NCI-H1694 treated with DMSO at 0.1 percent for 48 hours (cell line): ENCODE results near the gene DSG3.
"Not testable (repeated sequence)": the region's sequence is repeated elsewhere in the genome, so short reads cannot be mapped to it uniquely, and the experiment has no call there.

Source experiments
- DNase-seq: peaks from one replicate; lab custom pipeline; 2025; lab: John Stamatoyannopoulos, UW

Gene DSG3

DNA sequence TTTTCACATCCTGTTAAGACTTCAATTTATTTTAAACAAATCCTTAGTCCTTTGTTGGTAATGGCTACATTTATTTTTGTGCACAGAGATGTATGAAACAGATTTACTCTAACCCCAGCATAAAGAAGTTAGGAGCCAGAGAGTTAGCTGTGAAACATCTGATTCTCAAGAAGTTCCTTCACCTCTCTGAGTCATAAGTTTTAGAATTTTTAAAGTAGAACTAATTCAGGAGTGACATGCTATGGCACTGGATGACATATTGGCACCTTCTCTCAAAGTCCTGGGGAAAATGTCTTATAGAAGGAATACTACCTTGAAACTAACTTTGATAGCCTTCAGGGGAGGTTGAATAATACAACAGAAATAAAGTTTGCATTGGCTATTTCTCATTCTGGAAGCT, 44.0 kb downstream of the DSG3 start:
- DNase-seq = no peak

DNA sequence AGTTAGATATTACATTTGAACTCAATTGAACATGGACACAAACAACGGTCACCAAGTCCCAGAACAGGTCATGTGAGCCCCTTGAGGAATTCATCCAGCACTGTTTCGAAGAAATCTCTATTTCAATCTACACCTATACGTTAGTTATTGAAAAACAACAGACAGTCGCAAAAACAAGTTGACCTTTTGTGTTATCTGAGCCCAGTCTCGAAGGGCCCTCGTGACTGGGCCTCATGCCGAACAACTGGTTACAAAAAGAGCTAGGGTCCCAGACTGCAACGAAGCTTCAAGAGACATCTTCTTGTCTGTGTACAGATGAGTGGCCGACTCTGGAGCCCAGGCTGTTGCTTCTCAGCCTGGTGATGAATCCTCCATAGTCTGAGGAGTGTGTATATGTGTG, 45.1 kb downstream of the DSG3 start:
- no peak for DNase-seq

DNA sequence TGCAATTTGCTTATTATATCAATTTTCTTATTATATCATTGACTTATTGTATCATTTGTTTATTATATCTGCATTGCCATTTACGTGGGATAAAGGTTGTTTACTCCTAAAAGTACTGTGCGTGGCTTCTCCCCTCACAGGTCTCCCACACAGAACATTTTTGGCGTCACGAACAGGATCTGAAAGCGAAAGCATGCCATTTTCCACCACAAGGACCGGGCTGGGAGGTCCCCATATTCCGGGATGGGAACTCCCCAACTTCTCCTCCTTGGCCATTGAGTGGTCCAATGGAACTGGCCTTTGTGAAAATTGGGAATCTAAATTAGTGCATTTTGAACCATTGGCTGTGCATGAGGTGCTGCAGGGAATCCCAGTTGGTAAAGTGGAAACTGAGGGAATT, 45.6 kb downstream of the DSG3 start:
- no peak for DNase-seq

GRCh38 chr18:31493941-31494340, 46.4 kb downstream of the DSG3 start:
- no peak for DNase-seq

- not testable (repeated sequence) for DNase-seq
These were observed 47.2 kb downstream of the DSG3 start for GRCh38 chr18:31494705-31495244.

GRCh38 chr18:31497404-31497835, 49.9 kb downstream of the DSG3 start:
- DNase-seq = no peak

DNA sequence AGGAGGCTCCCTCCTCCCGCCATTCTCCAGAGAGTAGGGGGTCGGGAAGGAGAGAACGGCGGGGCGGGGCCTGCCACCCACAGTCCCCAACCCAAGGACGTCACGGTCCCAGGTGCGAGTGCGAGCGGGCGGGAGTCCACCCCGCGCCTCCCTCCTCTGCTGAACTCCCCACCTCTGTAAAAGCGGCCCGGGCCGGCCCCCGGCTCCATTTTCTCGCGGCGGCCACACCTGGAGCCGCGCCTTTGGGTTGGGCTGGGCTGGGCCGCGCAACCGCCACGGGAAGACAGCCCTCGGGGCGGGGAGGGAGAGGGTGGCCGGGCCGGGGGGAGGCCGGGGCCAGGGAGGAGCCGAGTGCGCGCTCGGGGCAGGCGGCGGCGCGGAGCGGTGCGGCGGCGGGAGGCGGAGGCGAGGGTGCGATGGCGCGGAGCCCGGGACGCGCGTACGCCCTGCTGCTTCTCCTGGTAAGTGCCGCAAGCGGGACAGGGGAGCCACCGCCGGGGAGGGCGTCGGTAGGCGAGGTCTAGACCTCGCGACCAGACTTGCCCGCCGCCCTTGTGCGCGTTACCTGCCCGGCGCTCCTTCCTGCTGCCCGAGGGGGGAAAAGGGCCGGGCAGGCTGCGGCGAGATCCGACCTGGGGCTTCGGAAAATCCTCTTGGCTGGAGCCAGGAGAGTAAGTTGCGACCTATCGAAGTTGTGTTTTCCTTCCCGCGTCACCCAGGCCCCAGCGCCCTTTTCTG, 50.5 kb downstream of the DSG3 start, which contains the start of gene DSG2:
Gene DSG2 (plus strand): TSS at position 342 of the 738 bp plus-strand sequence. CDS start 75 bp downstream, at position 417.
- DNase-seq = no peak

DNA sequence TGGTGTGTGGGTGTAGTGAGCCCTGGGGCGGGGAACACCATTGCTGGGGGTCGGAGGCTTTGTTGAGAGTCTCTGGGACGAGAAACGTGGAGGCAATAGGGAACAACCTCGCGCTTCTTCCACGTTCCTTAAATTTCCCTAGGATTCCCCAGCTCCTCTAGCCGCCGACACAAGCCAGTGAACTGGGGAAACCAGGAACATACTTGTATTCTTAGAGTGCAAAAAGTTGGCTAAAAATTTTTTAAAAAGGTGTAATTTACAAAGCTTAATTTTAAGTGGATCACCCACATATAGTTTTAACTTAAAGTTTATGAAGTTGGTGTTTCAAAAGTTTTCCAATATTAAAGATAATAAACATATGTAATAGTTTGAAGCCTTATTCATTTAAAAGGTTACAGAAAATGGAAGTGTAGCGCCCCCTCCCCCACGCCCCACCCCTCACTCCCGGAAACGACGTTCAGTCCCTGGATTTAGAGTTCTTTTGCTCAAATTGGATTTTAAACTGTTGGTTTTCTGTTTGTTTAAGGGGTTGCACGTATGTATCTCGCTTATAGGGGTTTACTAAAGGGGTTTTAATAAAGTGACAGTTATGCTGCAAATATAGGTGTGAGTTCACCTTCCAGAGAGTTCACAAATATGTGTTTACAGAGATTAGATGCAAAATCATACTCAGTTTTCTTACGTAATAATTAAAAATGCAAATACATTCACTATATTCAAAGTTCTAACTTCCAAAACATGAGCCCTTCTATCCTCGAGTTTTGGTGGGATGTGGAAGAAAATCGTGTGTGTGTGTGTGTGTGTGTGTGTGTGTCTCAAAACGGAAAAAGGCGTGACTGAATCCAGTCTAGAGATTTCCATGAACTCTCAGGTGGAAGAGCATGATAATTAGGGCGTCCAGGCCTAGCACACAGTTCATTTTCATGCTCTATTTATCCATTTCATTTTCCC, 51.3 kb downstream of the DSG3 start:
- DNase-seq = no peak

DNA sequence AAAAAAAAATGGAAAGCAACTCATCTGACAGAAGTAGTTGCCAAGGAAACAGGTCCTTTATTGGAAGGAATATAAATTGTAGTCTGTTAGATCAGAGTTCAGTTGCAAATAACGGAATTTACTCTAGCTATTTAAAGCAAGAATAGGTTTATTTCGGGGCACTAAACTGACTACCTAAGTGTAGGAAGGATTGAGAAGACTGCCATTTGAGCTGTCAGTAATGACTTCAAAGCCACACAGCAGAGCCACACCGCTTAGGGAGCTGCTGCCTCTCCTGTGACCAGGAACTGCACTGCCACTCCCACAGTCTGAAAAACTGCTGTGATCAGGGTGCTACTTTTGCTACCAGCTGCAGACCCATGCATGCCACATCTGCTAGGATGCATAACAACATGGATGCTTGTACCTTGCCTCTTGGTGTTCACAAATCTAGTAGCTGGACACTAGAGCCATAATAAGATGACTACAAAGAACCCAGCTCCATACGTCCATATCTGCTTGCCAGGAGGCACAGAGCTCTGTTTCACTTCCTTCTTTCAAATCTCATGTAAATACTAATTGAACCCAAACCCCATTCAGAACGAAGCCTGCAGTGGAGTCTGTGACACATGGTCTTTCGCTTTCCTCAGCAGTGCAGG, 52.6 kb downstream of the DSG3 start:
- no peak for DNase-seq

DNA sequence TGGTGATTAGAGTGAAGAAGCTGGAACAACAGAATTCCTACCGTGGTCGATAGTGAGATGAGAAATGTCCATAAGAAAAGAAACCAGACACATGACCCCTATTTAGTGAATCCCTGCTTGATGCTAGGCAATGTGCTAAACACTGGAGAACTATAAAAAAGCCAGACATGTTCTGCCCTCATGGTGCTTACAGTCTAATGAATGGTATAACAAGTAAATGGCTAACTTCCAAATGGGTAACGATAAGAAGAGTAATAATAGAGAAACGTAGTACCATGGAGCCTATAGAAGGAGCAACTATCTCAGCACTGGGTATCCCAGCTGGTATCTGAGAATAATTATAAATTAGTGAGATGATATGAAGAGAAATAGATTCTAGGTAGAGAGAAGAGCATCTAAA, 55.5 kb downstream of the DSG3 start:
- no peak for DNase-seq

DNA sequence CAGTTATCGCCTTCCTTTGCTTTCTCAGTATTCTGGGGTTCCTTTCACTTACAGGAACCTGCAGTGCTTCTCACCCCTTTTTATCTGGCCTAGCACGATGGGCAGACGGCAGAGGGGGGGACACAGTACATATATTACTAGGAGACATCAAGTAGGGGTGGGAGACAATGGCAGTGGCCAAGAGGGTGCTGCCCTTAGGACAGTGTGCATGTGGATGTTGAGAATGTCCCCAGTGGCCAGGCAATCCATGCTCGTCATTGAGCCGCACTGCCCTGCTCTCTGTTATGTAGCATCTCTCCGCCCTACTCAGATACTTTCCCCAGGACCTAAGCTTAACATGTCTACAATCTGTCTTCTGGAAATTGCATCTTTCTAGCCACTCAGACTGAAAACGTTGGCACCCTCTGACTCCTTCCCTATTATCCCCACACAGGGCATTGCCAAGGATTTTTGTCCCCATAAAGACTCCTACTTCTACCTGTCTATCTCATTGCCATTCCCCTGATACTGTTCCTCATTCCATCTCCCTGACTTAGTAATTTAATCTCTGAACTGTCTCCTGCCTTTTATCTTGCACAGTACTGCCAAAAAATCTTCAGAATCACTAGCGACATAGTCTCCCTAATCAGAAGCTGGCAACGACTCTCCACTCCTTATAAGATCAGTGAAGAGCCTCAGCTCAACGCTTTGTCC, 57.1 kb downstream of the DSG3 start:
- DNase-seq = no peak

GRCh38 chr18:31505156-31505555, 57.6 kb downstream of the DSG3 start:
- DNase-seq = no peak

DNA sequence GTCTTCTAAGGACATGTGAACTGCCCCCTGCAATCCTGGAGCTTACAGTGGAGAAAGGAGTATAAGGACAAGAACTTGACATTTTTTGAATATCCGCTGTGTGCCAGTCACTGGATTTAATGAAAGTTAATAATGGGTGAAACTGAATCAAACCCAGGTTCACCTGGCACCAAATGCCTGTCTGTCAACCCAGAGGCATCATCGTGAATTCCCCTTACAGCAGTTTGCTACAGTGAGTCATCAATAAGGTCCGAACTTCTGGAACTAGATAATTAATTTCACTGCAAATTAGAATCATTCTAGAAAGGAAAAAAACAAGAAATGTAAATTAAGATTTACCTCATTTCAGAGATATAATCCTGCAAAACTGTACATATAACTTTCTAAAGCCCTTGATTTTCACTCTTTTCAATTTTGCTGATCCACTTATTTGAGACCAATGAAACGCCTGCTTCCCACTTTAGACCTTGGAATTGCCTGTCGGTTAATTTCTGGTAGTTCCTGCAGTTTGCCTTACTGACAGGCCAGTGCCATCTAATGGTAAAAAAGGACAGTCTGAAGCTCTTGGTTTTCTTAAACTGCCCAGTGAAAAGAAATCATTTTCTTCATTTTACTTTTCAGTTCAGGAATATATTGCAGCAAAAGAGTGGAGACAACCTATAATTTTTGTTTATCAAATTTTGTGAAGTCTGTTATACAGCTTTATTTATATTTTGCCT, 58.6 kb downstream of the DSG3 start:
- DNase-seq = no peak

DNA sequence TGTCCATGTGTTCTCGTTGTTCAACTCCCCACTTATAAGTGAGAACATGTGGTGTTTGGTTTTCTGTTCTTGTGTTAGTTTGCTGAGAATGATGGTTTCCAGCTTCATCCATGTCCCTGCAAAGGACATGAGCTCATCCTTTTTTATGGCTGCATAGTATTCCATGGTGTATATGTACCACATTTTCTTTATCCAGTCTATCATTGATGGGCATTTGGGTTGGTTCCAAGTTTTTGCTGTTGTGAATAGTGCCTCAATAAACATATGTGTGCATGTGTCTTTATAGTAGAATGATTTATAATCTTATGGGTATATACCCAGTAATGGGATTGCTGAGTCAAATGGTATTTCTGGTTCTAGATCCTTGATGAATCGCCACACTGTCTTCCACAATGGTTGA, 59.6 kb downstream of the DSG3 start:
- not testable (repeated sequence) for DNase-seq

DNA sequence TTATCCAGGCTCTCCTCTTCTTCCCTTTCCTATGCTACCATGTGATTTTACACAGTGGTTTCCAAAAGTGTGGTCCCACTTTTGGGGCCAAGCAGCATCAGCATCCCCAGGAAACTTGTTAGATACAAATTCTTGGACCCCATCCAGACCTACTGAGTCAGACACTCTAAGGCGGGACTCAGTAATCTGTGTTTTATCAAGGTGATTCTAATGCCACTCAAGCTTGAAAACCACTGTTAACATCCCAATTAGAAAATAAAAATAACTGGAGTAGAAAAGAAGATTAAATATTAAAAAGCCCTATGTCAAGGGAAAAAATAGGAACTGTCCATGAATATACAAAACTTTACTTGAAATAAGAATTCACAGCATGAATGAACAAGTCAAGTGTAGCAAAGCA, 61.2 kb downstream of the DSG3 start:
- no peak for DNase-seq

- DNase-seq = no peak
These were observed 62.0 kb downstream of the DSG3 start for GRCh38 chr18:31509571-31509970.

DNA sequence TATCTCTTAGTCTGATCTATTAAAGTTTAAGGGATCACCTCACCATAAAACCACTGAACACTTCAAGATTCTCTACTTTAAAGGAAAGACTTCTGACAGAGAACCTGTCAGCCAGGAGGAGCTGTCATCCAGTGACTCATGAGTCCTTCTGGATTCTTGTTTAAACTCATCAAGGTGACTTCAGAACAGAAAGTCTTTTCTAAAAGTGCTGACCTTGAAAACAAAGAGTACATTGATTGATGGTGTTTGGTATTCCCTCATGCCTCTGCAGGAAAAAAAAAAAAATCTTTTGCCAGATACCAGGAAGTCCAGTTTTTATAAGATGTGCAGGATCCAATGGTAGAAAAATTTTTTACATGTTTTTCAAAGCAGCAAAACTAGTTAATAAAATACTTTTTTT, 62.8 kb downstream of the DSG3 start:
- no peak for DNase-seq

DNA sequence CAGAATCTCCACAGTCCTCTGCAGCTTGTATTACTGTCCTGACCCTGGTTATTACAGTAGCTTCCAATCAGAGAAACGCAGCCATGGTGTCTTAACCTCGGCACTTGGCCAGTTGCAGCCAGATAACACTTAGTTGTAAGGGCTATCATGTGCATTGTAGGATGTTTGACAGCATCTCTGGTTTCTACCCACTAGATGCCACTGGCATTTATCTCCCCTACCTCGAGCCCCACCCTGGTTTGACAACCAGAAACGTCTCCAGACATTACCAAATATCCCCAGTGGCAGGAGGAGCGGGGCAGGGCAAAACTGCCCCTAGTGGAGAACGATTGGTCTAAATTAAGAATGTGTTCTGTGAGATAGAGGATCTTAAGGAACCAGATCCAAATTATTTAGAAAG, 63.6 kb downstream of the DSG3 start:
- DNase-seq = no peak

- no peak for DNase-seq
These were observed 64.7 kb downstream of the DSG3 start for GRCh38 chr18:31512203-31512764.

DNA sequence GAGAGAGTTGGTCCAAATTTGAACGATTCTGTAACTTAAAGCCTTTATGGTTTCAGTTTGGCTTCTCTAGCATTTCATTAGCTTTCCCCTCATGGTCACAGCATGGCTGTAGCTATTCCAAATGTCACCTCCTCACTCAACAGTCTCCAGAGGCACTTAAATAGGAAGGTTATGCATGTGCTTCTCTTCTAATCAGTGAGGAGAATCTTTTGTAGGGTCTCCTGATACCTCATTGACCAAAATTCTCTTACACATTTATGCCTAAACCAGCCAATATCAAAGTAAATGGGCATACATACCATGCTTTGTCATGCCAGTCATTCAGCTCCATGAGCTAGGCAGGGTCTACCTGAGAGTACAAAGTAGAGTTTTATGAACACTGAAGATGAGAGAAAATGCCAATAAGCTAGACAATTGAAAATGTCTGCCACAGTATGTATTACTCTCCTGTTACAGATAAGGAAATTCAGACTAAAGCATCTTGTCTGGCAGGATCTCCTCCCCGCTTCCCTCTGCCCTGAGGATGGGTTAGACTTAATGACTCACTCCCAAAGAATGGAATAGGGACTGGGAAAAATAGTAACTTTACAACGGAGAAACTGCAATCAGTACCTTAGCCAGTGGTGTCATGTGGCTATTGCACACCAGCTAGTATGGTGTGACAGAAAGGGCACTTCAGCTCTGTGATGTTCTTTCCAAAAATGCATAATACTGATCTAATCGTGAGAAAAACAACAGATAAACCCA, 65.8 kb downstream of the DSG3 start:
- DNase-seq = no peak
